ENCODE results near the gene ENOX1. TPM values are rescaled to one million over a fixed set of nuclear protein-coding genes. Genes with fewer than 3 reads are reported as not detected.

Gene ENOX1
- total and polyA plus RNA-seq, 4 experiments from 2014 or later = not detected

GRCh38 chr13:43469791-43470190 is 317.0 kb downstream of the ENOX1 start:
- ChIA-PET POLR2A (ENCODE audit: partially characterized antibody) (no interaction called here), CTCF (ENCODE audit: partially characterized antibody) (no interaction called here)
- Mint-ChIP-seq H3K27ac (no peak overlapping the region), H3K4me1 (no peaks in the 10 kb centered on the region), H3K27me3 (peaks cover 1 to 4% of the 10 kb centered on the region in 2 donors), H3K36me3 (no peaks in the 10 kb centered on the region), H3K4me3 (no peak overlapping the region), H3K9me3 (no peaks in the 10 kb centered on the region)
- Histone ChIP-seq H3K9me3 (ENCODE audit: control insufficient read depth in 1 of 2, low read length in 2 of 2) (no peaks in the 10 kb centered on the region), H3K4me1 (ENCODE audit: insufficient read depth, low read length) (no peaks in the 10 kb centered on the region), H3K27me3 (ENCODE audit: insufficient read depth, low read length) (no peaks in the 10 kb centered on the region), H3K36me3 (ENCODE audit: insufficient read depth, low read length) (no peaks in the 10 kb centered on the region), H3K27ac (ENCODE audit: low read depth, low read length) (no peak overlapping the region), H3K4me3 (ENCODE audit: low read length in 2 of 2) (no peak overlapping the region)
- intact Hi-C loops (cut with micrococcal nuclease) = no loop called here
- DNase-seq = no peak

GRCh38 chr13:43464578-43465264 is 322.1 kb downstream of the ENOX1 start:
- Histone ChIP-seq H3K27ac (ENCODE audit: low read depth, low read length) (no peak overlapping the region), H3K36me3 (ENCODE audit: insufficient read depth, low read length) (no peaks in the 10 kb centered on the region), H3K9me3 (ENCODE audit: control insufficient read depth in 1 of 2, low read length in 2 of 2) (no peaks in the 10 kb centered on the region), H3K4me3 (ENCODE audit: low read length in 2 of 2) (no peak overlapping the region), H3K27me3 (ENCODE audit: insufficient read depth, low read length) (no peaks in the 10 kb centered on the region), H3K4me1 (ENCODE audit: insufficient read depth, low read length) (no peaks in the 10 kb centered on the region)
- Mint-ChIP-seq H3K27me3 (peaks cover under 1 to 1% of the 10 kb centered on the region in 2 donors), H3K4me3 (no peak overlapping the region), H3K27ac (no peak overlapping the region), H3K36me3 (no peaks in the 10 kb centered on the region), H3K4me1 (no peaks in the 10 kb centered on the region), H3K9me3 (no peaks in the 10 kb centered on the region)
- DNase-seq = no peak
- intact Hi-C loops (cut with micrococcal nuclease) = no loop called here
- POLR2A ChIA-PET (ENCODE audit: partially characterized antibody) = no interaction called here
- CTCF ChIA-PET (ENCODE audit: partially characterized antibody) = no interaction called here

GRCh38 chr13:43448605-43449336 is 338.0 kb downstream of the ENOX1 start:
- Mint-ChIP-seq H3K4me1 (no peaks in the 10 kb centered on the region), H3K9me3 (no peaks in the 10 kb centered on the region), H3K27me3 (no peaks in the 10 kb centered on the region), H3K36me3 (no peaks in the 10 kb centered on the region), H3K4me3 (no peak overlapping the region), H3K27ac (no peak overlapping the region)
- Histone ChIP-seq H3K9me3 (ENCODE audit: control insufficient read depth in 1 of 2, low read length in 2 of 2) (no peaks in the 10 kb centered on the region), H3K27ac (ENCODE audit: low read depth, low read length) (no peak overlapping the region), H3K36me3 (ENCODE audit: insufficient read depth, low read length) (no peaks in the 10 kb centered on the region), H3K4me3 (ENCODE audit: low read length in 2 of 2) (no peak overlapping the region), H3K4me1 (ENCODE audit: insufficient read depth, low read length) (no peaks in the 10 kb centered on the region), H3K27me3 (ENCODE audit: insufficient read depth, low read length) (no peaks in the 10 kb centered on the region)
- ChIA-PET CTCF (ENCODE audit: partially characterized antibody) (no interaction called here), POLR2A (ENCODE audit: partially characterized antibody) (no interaction called here)
- intact Hi-C loops (cut with micrococcal nuclease) = no loop called here
- DNase-seq = no peak

GRCh38 chr13:43446126-43446525 is 340.6 kb downstream of the ENOX1 start:
- POLR2A ChIA-PET (ENCODE audit: partially characterized antibody) = no interaction called here
- no peak overlapping the region for H3K27ac ChIP-seq (ENCODE audit: low read depth, low read length)
- no peaks in the 10 kb centered on the region for H3K36me3 ChIP-seq (ENCODE audit: insufficient read depth, low read length)
- Mint-ChIP-seq H3K4me3 (no peak overlapping the region), H3K36me3 (no peaks in the 10 kb centered on the region), H3K9me3 (no peaks in the 10 kb centered on the region), H3K27ac (no peak overlapping the region), H3K4me1 (no peaks in the 10 kb centered on the region), H3K27me3 (no peaks in the 10 kb centered on the region)
- H3K4me1 ChIP-seq (ENCODE audit: insufficient read depth, low read length) = no peaks in the 10 kb centered on the region
- CTCF ChIA-PET (ENCODE audit: partially characterized antibody) = no interaction called here
- H3K9me3 ChIP-seq (ENCODE audit: control insufficient read depth in 1 of 2, low read length in 2 of 2) = no peaks in the 10 kb centered on the region
- DNase-seq = no peak
- no peaks in the 10 kb centered on the region for H3K27me3 ChIP-seq (ENCODE audit: insufficient read depth, low read length)
- intact Hi-C loops (cut with micrococcal nuclease) = no loop called here
- H3K4me3 ChIP-seq (ENCODE audit: low read length in 2 of 2) = no peak overlapping the region

- Histone ChIP-seq H3K9me3 (ENCODE audit: control insufficient read depth in 1 of 2, low read length in 2 of 2) (no peaks in the 10 kb centered on the region), H3K4me1 (ENCODE audit: insufficient read depth, low read length) (no peaks in the 10 kb centered on the region), H3K27me3 (ENCODE audit: insufficient read depth, low read length) (no peaks in the 10 kb centered on the region), H3K36me3 (ENCODE audit: insufficient read depth, low read length) (no peaks in the 10 kb centered on the region), H3K27ac (ENCODE audit: low read depth, low read length) (no peak overlapping the region), H3K4me3 (ENCODE audit: low read length in 2 of 2) (no peak overlapping the region)
- Mint-ChIP-seq H3K27me3 (no peaks in the 10 kb centered on the region), H3K4me1 (no peaks in the 10 kb centered on the region), H3K27ac (no peak overlapping the region), H3K9me3 (peaks cover 0 to 2% (median 0%) of the 10 kb centered on the region in 8 donors), H3K36me3 (no peaks in the 10 kb centered on the region), H3K4me3 (no peak overlapping the region)
- POLR2A ChIA-PET (ENCODE audit: partially characterized antibody) = interaction anchor here (0.6 kb wide), 1 partner anchor 76 kb away, joined by 3 read pairs; no protein-coding TSS in a partner anchor
- DNase-seq = no peak
- CTCF ChIA-PET (ENCODE audit: partially characterized antibody) = no interaction called here
- intact Hi-C loops (cut with micrococcal nuclease) = no loop called here
These were observed 341.1 kb downstream of the ENOX1 start for GRCh38 chr13:43445668-43446067.

- H3K9me3 ChIP-seq (ENCODE audit: control insufficient read depth in 1 of 2, low read length in 2 of 2) = no peaks in the 10 kb centered on the region
- H3K27ac ChIP-seq (ENCODE audit: low read depth, low read length) = no peak overlapping the region
- Mint-ChIP-seq H3K9me3 (peaks cover 0 to 2% (median 0%) of the 10 kb centered on the region in 8 donors), H3K27me3 (peaks cover 0 to 1% of the 10 kb centered on the region in 2 donors), H3K27ac (no peak overlapping the region), H3K4me3 (no peak overlapping the region), H3K4me1 (no peaks in the 10 kb centered on the region), H3K36me3 (no peaks in the 10 kb centered on the region)
- DNase-seq = no peak
- H3K4me3 ChIP-seq (ENCODE audit: low read length in 2 of 2) = no peak overlapping the region
- H3K27me3 ChIP-seq (ENCODE audit: insufficient read depth, low read length) = no peaks in the 10 kb centered on the region
- no peaks in the 10 kb centered on the region for H3K36me3 ChIP-seq (ENCODE audit: insufficient read depth, low read length)
- no peaks in the 10 kb centered on the region for H3K4me1 ChIP-seq (ENCODE audit: insufficient read depth, low read length)
- intact Hi-C loops (cut with micrococcal nuclease) = no loop called here
- POLR2A ChIA-PET (ENCODE audit: partially characterized antibody) = no interaction called here
- CTCF ChIA-PET (ENCODE audit: partially characterized antibody) = no interaction called here
These were observed 342.7 kb downstream of the ENOX1 start for GRCh38 chr13:43444081-43444480.

- H3K4me1 Mint-ChIP-seq = no peaks in the 10 kb centered on the region
- no peaks in the 10 kb centered on the region for H3K4me1 ChIP-seq (ENCODE audit: insufficient read depth, low read length)
- H3K36me3 Mint-ChIP-seq = no peaks in the 10 kb centered on the region
- POLR2A ChIA-PET (ENCODE audit: partially characterized antibody) = no interaction called here
- DNase-seq = no peak
- no peak overlapping the region for H3K4me3 Mint-ChIP-seq
- no peaks in the 10 kb centered on the region for H3K9me3 ChIP-seq (ENCODE audit: control insufficient read depth in 1 of 2, low read length in 2 of 2)
- intact Hi-C loops (cut with micrococcal nuclease) = no loop called here
- no peak overlapping the region for H3K27ac ChIP-seq (ENCODE audit: low read depth, low read length)
- CTCF ChIA-PET (ENCODE audit: partially characterized antibody) = no interaction called here
- no peak overlapping the region for H3K27ac Mint-ChIP-seq
- no peak overlapping the region for H3K4me3 ChIP-seq (ENCODE audit: low read length in 2 of 2)
- H3K27me3 Mint-ChIP-seq = peaks cover 0 to 1% of the 10 kb centered on the region in 2 donors
- no peaks in the 10 kb centered on the region for H3K27me3 ChIP-seq (ENCODE audit: insufficient read depth, low read length)
- no peaks in the 10 kb centered on the region for H3K36me3 ChIP-seq (ENCODE audit: insufficient read depth, low read length)
- H3K9me3 Mint-ChIP-seq = peaks cover 0 to 2% (median 0%) of the 10 kb centered on the region in 8 donors
These were observed 344.8 kb downstream of the ENOX1 start for GRCh38 chr13:43441899-43442499.

Measured in CD4-positive, alpha-beta memory T cell (primary cell).